Mesenchymal stem cell (in vitro differentiated cells and primary cell): ENCODE results near the gene DSN1.

Source experiments
- DNase-seq: peaks from one replicate; pipeline ENCODE4 v3.0.0-alpha.2; 2013
- H2AFZ ChIP-seq: one replicate; pipeline ENCODE4 v1.6.1; 2013; ENCODE audit warnings: low read depth, mild to moderate bottlenecking, control low read depth, inconsistent platforms, low read length, moderate library complexity
- H2AK5ac ChIP-seq: 2 replicates; pipeline ENCODE4 v1.6.1; 2013; ENCODE audit warnings: low read length, moderate library complexity, mild to moderate bottlenecking, inconsistent platforms; ENCODE audit not compliant: severe bottlenecking
- H2BK120ac ChIP-seq: one replicate; pipeline ENCODE4 v1.6.1; 2013; ENCODE audit warnings: low read depth, mild to moderate bottlenecking, inconsistent platforms, low read length, moderate library complexity
- H2BK12ac ChIP-seq, 2 experiments: one replicate each; pipeline ENCODE4 v1.6.1; 2013; ENCODE audit warnings: inconsistent platforms in 2 of 2, low read length in 2 of 2, mild to moderate bottlenecking in 2 of 2, moderate library complexity in 2 of 2, control low read depth in 1 of 2
- H2BK15ac ChIP-seq: one replicate; pipeline ENCODE4 v1.6.1; 2013; ENCODE audit warnings: mild to moderate bottlenecking, low read depth, inconsistent platforms; ENCODE audit not compliant: poor library complexity, severe bottlenecking
- H2BK5ac ChIP-seq: 2 replicates; pipeline ENCODE4 v1.6.1; 2013; ENCODE audit warnings: low read depth, mild to moderate bottlenecking, low read length, control low read depth, inconsistent platforms; ENCODE audit not compliant: poor library complexity, severe bottlenecking
- H3K14ac ChIP-seq, 2 experiments: one replicate each; pipeline ENCODE4 v1.6.1; 2013; ENCODE audit warnings: inconsistent platforms in 2 of 2, low read length in 2 of 2, control low read depth in 1 of 2, mild to moderate bottlenecking in 1 of 2, moderate library complexity in 1 of 2
- H3K18ac ChIP-seq, 2 experiments: one replicate each; pipeline ENCODE4 v1.6.1; 2013; ENCODE audit warnings: inconsistent platforms in 2 of 2, low read length in 2 of 2, control low read depth in 1 of 2, low read depth in 1 of 2, mild to moderate bottlenecking in 1 of 2
- H3K23ac ChIP-seq, 2 experiments: one replicate each; pipeline ENCODE4 v1.6.1; 2013; ENCODE audit warnings: inconsistent platforms in 2 of 2, low read length in 2 of 2, mild to moderate bottlenecking in 2 of 2, moderate library complexity in 2 of 2, control low read depth in 1 of 2
- H3K27ac ChIP-seq: 2 replicates; pipeline ENCODE4 v1.5.1; 2013; ENCODE audit warnings: mild to moderate bottlenecking, moderate library complexity, low read length, control low read depth, inconsistent platforms; ENCODE audit not compliant: poor library complexity, severe bottlenecking
- H3K27me3 ChIP-seq, 2 experiments: 2 replicates each; pipeline versions ENCODE4 v1.6.1 to v1.7.0; 2013; ENCODE audit warnings: low read length in 2 of 2, mild to moderate bottlenecking in 2 of 2, moderate library complexity in 2 of 2, control low read depth in 1 of 2, inconsistent platforms in 1 of 2; ENCODE audit not compliant: control insufficient read depth in 1 of 2, insufficient read depth in 1 of 2
- H3K36me3 ChIP-seq, 2 experiments: 2 replicates each; pipeline versions ENCODE4 v1.6.1 to v1.7.0; 2013; ENCODE audit warnings: low read length in 2 of 2, control low read depth in 1 of 2, inconsistent platforms in 1 of 2, low read depth in 1 of 2, mild to moderate bottlenecking in 1 of 2; ENCODE audit not compliant: insufficient read depth in 2 of 2, control insufficient read depth in 1 of 2
- H3K4ac ChIP-seq, 2 experiments: one replicate each; pipeline ENCODE4 v1.6.1; 2013; ENCODE audit warnings: inconsistent platforms in 2 of 2, low read length in 2 of 2, mild to moderate bottlenecking in 2 of 2, moderate library complexity in 2 of 2, control low read depth in 1 of 2, low read depth in 1 of 2
- H3K4me1 ChIP-seq: 2 replicates; pipeline ENCODE4 v1.6.1; 2013; ENCODE audit warnings: low read depth, low read length, control low read depth; ENCODE audit not compliant: control insufficient read depth, insufficient read depth
- H3K4me2 ChIP-seq: 2 replicates; pipeline ENCODE4 v1.6.1; 2013; ENCODE audit warnings: low read length, mild to moderate bottlenecking, inconsistent platforms; ENCODE audit not compliant: poor library complexity, severe bottlenecking
- H3K4me3 ChIP-seq, 2 experiments: 2 replicates each; pipeline versions ENCODE4 v1.5.1 to v1.7.0; 2013; ENCODE audit warnings: low read length in 2 of 2, mild to moderate bottlenecking in 2 of 2, control low read depth in 1 of 2, low read depth in 1 of 2; ENCODE audit not compliant: insufficient read depth in 1 of 2
- H3K79me1 ChIP-seq: replicated peaks from 2 replicates; pipeline ENCODE4 v1.6.1; 2013; ENCODE audit warnings: mild to moderate bottlenecking, control low read depth, low read length, inconsistent platforms; ENCODE audit not compliant: poor library complexity, severe bottlenecking
- H3K9ac ChIP-seq: 2 replicates; pipeline ENCODE4 v1.7.0; 2013; ENCODE audit warnings: mild to moderate bottlenecking, low read length, moderate library complexity
- H3K9me3 ChIP-seq: 2 replicates; pipeline ENCODE4 v1.7.0; 2013; ENCODE audit warnings: mild to moderate bottlenecking, low read length; ENCODE audit not compliant: control insufficient read depth
- H4K8ac ChIP-seq: one replicate; pipeline ENCODE4 v1.6.1; 2013; ENCODE audit warnings: inconsistent platforms, mild to moderate bottlenecking, low read length, moderate library complexity
- H4K91ac ChIP-seq: one replicate; pipeline ENCODE4 v1.6.1; 2013; ENCODE audit warnings: mild to moderate bottlenecking, low read length, inconsistent platforms
- WGBS: methylation state at CpG from one replicate; pipeline ENCODE4 v1.1.7; 2013; ENCODE audit warnings: mixed read lengths; 5-methylcytosine and 5-hydroxymethylcytosine counted together

The DSN1 gene

DNA sequence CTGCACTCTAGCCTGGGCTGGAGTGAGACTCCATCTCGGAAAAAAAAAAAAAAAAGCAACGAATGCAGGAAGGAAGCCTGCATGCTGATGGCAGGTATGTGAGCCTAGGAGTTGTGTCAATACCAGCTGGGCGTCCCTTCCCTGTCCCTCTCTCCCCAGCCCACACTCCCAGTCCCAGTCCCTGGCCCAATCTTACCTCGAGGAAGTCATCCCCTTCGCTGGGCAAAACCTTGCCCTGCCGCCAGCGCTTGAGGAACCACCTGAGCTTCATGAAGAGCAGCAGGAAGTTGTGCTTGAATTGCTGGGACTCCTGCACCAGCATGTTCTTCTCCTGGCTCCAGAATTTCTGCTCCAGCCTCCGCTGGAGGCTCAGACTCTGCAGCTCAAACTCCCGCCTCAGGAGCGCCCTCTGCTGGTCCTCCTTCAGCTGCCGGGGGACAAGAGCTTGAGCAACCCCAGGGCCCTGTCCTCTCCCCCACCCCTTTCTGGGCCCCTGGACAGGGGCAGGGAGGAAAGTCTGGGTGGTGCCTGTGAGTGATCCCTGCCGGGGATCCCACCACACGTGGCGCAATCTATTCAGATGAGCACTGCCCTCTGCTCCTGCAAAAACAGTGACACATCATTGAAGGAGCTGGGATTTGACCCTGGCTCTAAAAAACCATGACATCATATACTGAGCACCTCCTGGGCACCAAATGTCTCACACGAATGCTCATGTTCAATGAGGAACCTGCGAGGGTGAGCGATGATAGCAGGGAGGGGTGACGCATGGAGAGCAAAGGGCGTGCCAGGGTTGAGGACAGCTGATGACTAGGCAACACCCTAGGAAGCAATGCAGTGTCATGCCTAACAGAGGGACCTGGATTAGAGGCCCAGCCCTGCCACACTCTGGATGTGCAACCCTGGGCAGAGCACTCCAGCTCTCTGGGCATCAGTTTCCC is 35.0 kb upstream of the DSN1 start:
- no peak overlapping the region for H3K23ac ChIP-seq
- no peak overlapping the region for H3K4ac ChIP-seq
- 69% methylated on average over 18 of the region's 19 CpGs for WGBS

GRCh38 chr20:36806049-36806448 is 32.5 kb upstream of the DSN1 start:
- no peak overlapping the region for H3K9ac ChIP-seq
- no peak overlapping the region for H2BK12ac ChIP-seq
- H2AFZ ChIP-seq = no peak overlapping the region
- H2BK5ac ChIP-seq = no peak overlapping the region
- no peak overlapping the region for H2AK5ac ChIP-seq
- H3K36me3 ChIP-seq = peaks cover 54 to 87% of the 10 kb centered on the region in 2 experiments
- H3K79me1 ChIP-seq = peaks cover 18% of the 10 kb centered on the region
- H4K8ac ChIP-seq = no peak overlapping the region
- no peak overlapping the region for H3K18ac ChIP-seq
- no peaks in the 10 kb centered on the region for H3K27me3 ChIP-seq
- no peak overlapping the region for H3K23ac ChIP-seq
- H3K4ac ChIP-seq = no peak overlapping the region
- no peak overlapping the region for H3K27ac ChIP-seq
- H4K91ac ChIP-seq = no peak overlapping the region
- H3K4me1 ChIP-seq = peaks cover 11% of the 10 kb centered on the region
- no peak for DNase-seq
- H3K9me3 ChIP-seq = no peaks in the 10 kb centered on the region
- H3K14ac ChIP-seq = no peak overlapping the region
- H2BK120ac ChIP-seq = no peak overlapping the region
- no peak overlapping the region for H3K4me2 ChIP-seq
- no peak overlapping the region for H3K4me3 ChIP-seq
- H2BK15ac ChIP-seq = no peak overlapping the region
- WGBS = 100% methylated on average over 3 of the region's 5 CpGs

More for the DNA sequence above, 35.0 kb upstream of the DSN1 start:
- Histone ChIP-seq H3K18ac (no peak overlapping the region), H2BK120ac (no peak overlapping the region), H4K91ac (peak overlapping the region; percentile 4), H3K9me3 (no peaks in the 10 kb centered on the region), H2AK5ac (no peak overlapping the region), H3K36me3 (peaks cover 49 to 83% of the 10 kb centered on the region in 2 experiments), H3K79me1 (peaks cover 24% of the 10 kb centered on the region), H3K4me2 (no peak overlapping the region), H2AFZ (no peak overlapping the region), H3K27ac (peak overlapping the region; percentile 45), H2BK15ac (no peak overlapping the region), H3K4me1 (peaks cover 11% of the 10 kb centered on the region), H2BK12ac (no peak overlapping the region), H3K9ac (peak overlapping the region; percentile 60), H3K14ac (no peak overlapping the region), H3K27me3 (no peaks in the 10 kb centered on the region), H2BK5ac (no peak overlapping the region), H4K8ac (no peak overlapping the region), H3K4me3 (no peak overlapping the region)
- peak; percentile 79 for DNase-seq

DNA sequence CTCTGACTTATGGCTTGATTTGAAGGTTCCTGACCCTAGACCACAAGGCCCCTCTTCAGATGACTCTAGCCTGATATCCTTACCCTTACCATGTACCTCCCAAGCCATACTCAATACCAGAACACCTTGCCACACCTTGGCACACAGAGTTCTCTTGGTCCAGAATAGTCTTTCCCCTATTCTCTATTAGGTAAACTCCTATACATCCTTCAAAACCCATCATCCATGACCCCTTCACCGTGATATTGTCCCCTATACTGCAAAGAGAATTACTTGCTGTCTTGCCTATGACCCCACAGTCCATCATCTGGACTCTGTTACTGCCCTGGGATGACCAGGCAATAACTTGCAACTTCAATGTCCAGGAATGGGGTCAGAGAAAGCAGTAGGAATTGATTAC is 31.8 kb upstream of the DSN1 start:
- Histone ChIP-seq H2BK5ac (no peak overlapping the region), H3K27me3 (no peaks in the 10 kb centered on the region), H2BK120ac (no peak overlapping the region), H3K23ac (no peak overlapping the region), H2BK15ac (no peak overlapping the region), H3K36me3 (peaks cover 59 to 88% of the 10 kb centered on the region in 2 experiments), H3K9ac (no peak overlapping the region), H2AFZ (no peak overlapping the region), H3K4me1 (peaks cover 11% of the 10 kb centered on the region), H3K18ac (no peak overlapping the region), H3K79me1 (peaks cover 20% of the 10 kb centered on the region), H4K91ac (no peak overlapping the region), H2BK12ac (no peak overlapping the region), H3K14ac (no peak overlapping the region), H3K9me3 (no peaks in the 10 kb centered on the region), H3K4me3 (no peak overlapping the region), H4K8ac (no peak overlapping the region), H3K4ac (no peak overlapping the region), H3K4me2 (no peak overlapping the region), H2AK5ac (no peak overlapping the region), H3K27ac (no peak overlapping the region)
- WGBS = 94% methylated on average over 1 of the region's 1 CpG
- DNase-seq = no peak

DNA sequence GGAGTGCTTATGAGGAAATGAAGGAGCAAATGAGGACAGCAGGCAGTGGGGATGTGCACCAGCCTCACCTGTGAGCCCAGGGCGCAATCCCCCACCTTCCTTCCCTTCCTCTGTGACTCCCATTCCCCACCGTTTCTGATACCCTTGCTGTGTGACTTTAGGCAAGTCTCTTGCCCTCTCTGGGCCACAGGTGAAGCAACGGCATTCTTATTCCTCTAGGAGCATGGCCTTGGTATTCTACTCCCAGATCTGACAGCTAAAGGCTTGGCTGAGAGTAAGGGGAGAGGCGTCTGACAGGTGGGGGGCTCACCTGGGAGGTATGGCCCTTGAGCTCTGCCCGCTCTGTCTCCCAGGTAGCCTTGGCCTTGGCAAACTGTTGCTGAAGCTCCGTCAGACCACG is 30.9 kb upstream of the DSN1 start:
- Histone ChIP-seq H3K4ac (no peak overlapping the region), H3K9me3 (no peaks in the 10 kb centered on the region), H3K9ac (no peak overlapping the region), H3K4me1 (peaks cover 11% of the 10 kb centered on the region), H4K91ac (no peak overlapping the region), H3K23ac (no peak overlapping the region), H2AK5ac (no peak overlapping the region), H2BK5ac (no peak overlapping the region), H2BK120ac (no peak overlapping the region), H3K14ac (no peak overlapping the region), H3K18ac (no peak overlapping the region), H3K27me3 (no peaks in the 10 kb centered on the region), H2BK12ac (no peak overlapping the region), H4K8ac (no peak overlapping the region), H3K36me3 (peaks cover 62 to 88% of the 10 kb centered on the region in 2 experiments), H2BK15ac (no peak overlapping the region), H3K79me1 (peaks cover 23% of the 10 kb centered on the region), H2AFZ (no peak overlapping the region), H3K4me2 (no peak overlapping the region), H3K27ac (no peak overlapping the region), H3K4me3 (no peak overlapping the region)
- no peak for DNase-seq
- WGBS = 96% methylated on average over 7 of the region's 7 CpGs
